Measurements from ENCODE around the gene PTPRK.
"Not testable (repeated sequence)": the region's sequence is repeated elsewhere in the genome, so short reads cannot be mapped to it uniquely, and the experiment has no call there.

The PTPRK gene

GRCh38 chr6:127941228-127941627 lies 579.2 kb downstream of the PTPRK start:
- DNase-seq: no peak

GRCh38 chr6:127939442-127940066 lies 580.8 kb downstream of the PTPRK start:
- no peak for DNase-seq

GRCh38 chr6:127938701-127939100 lies 581.7 kb downstream of the PTPRK start:
- no peak for DNase-seq

GRCh38 chr6:127937747-127938146 lies 582.7 kb downstream of the PTPRK start:
- DNase-seq: no peak

GRCh38 chr6:127937102-127937501 lies 583.3 kb downstream of the PTPRK start:
- no peak for DNase-seq

- DNase-seq: no peak
These were observed 585.4 kb downstream of the PTPRK start for GRCh38 chr6:127934956-127935355.

- no peak for DNase-seq
These were observed 586.3 kb downstream of the PTPRK start for GRCh38 chr6:127933852-127934840.

- DNase-seq: no peak
These were observed 587.3 kb downstream of the PTPRK start for GRCh38 chr6:127933137-127933536.

GRCh38 chr6:127932708-127933107 lies 587.7 kb downstream of the PTPRK start:
- DNase-seq: no peak

GRCh38 chr6:127926441-127926840 lies 594.0 kb downstream of the PTPRK start:
- not testable (repeated sequence) for DNase-seq

- no peak for DNase-seq
These were observed 596.0 kb downstream of the PTPRK start for GRCh38 chr6:127924440-127924839.

- DNase-seq: no peak
These were observed 596.4 kb downstream of the PTPRK start for GRCh38 chr6:127924031-127924430.

- no peak for DNase-seq
These were observed 597.3 kb downstream of the PTPRK start for GRCh38 chr6:127923135-127923534.

- no peak for DNase-seq
These were observed 598.4 kb downstream of the PTPRK start for GRCh38 chr6:127921982-127922381.

- no peak for DNase-seq
These were observed 599.6 kb downstream of the PTPRK start for GRCh38 chr6:127920804-127921203.
